ENCODE results near the gene MAMSTR.

The MAMSTR gene

DNA sequence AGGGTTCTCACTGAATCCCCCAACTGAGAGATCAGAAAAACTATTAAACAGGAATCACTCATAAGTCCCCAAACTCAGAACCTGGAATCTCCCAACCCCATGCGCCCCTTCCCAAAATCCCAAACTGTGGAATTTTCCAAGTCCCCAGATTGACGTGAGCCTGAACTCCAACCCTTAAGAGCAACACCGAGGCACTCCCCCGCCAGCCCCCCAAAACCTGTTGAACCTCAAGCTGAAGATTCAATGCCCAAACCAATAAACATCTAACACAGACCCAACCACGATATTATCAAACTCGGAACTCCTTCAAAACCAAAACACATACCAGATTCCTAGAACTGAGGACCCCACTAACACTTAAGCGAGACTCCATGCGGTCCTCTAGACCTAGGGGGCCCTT is 26.6 kb upstream of the MAMSTR start:
- no peak for DNase-seq (ENCODE audit: low read depth)

DNA sequence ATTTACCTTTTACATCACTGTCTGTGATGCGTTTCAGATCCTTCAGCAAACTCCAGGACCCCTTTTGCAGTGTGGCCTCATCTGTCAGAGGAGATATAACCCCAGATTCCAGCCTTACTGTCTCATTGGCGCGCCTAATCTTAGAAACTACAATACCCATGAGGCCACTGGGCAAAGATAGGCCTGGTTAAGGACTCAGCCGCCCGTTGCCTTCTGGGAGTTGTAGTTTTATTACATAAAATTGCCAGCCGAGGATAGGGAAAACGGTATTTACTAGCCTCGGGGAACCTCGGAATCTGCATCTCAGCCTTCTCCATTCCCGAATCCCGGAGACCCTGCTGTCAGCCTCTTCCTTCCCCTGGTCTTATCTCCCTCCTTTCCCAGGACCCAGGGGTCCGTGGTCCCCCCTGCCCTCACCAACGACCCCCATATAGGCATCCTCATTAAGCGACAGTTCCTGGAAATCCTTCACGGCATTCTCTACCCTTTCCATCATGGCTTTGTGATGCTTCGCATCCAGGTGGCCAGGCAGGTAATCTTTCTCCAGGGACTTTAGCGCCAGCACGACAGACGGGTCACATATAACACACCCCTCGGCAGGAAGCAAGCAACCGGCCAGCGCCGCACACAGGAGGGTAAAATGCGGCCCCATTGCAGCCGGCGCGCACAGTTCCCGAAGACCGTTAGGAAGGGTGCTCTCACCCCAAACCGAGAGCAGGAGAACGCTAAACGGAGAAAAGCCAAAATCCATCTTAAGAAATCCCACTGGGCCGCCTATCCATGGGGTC is 25.9 kb upstream of the MAMSTR start:
- DNase-seq (ENCODE audit: low read depth) = peak; percentile 66

DNA sequence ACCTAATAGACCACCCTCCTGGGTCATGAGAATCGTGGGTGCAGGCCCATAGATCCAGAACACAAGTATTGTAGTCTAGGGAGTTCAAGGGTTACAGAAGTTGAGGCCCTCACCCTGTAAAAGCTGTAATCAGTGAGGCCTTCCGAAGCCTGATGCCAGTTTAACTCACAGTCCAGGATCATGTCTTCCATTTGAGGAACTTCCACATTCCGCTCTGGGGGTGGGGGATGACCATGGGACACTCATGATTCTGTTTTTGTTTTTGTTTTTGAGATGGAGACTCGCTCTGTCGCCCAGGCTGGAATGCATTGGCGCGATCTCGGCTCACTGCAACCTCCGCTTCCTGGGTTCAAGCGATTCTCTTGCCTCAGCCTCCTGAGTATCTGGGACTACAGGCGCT is 22.6 kb upstream of the MAMSTR start:
- no peak for DNase-seq (ENCODE audit: low read depth)

DNA sequence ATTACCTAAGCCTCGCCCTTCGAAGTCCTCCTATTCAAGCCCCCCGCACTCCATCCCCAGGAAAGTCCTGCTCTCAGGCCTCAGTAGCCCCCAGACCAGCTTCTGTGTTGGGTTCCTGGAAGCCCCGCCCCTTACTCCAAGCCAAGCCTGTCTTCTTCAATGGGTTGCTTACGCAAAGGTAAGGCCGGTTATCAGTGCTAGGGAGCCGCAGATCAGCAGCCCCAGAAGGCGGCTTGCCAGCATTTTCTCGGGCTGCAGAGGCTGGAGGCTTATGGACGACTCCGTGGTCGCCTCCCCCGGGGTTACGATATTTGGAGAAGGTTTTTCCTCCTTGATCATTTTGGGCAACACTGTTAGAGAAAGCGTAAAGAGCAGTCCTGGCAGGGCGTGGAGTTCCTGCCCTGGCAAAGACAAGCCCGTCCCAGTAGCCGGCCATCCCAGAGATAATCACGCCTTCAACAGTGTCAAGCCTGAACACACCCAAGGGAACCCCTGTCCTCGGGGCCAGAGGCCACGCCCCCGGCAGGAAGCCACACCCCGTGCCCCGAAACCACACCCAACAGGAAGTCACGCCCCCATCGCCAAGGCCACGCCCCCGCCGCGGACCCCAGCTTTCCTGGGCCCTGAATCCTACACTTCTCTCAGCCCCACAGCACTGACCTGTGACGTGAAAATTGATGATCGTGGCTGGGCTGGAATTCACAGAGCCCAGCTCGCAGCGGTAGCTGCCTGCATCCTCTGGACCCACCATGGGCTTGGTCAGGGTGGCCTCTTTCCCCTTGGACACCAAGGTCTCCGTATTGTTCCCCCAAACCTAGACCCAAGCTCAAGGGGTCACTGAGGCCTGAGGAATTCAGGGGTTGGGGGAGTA is 21.8 kb upstream of the MAMSTR start:
- peak; percentile 31 for DNase-seq (ENCODE audit: low read depth)

DNA sequence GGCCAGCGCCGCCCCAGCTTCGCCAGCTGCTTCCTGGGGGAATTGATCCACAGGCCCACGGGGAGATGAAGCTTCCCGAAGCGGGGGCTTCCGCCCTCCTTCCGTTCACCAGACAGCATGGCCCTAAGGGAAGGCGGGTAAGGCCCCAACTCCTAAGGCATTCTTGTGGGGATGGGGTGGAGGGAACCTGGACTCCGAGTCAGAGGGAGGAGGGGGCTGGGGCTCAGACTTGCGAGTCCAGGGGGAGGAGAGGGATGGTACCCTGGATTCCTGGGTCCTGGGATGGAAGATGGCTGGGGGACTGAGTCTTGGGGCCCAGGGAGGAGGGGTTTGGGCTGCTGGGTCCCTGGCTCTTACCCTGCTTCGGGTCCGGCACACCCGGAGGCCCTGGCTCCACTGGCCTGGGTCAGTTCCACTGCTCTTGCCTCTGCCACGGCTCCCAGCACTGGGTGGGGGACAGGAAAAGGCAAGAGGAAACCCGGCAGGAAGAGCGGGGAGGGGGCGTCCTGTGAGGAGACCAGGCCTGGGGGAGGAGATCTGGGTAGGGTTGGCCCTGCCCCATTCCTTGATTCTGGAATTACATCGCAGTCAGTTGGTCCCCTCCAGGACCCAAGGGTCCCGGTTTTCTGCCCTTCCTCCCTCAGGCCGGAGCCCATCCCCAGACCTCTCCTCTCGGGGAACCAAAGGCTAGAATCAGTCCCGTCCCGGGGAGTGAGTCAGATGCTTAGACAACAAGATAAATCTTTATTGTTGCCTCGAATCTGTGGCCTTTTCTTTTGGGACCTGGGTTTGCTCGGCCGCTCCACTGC is 20.8 kb upstream of the MAMSTR start, which contains the start of gene RASIP1:
Gene RASIP1 (minus strand): TSS at position 447 of the 809 bp plus-strand sequence. CDS start 328 bp downstream, at position 119.
- DNase-seq (ENCODE audit: low read depth) = no peak

DNA sequence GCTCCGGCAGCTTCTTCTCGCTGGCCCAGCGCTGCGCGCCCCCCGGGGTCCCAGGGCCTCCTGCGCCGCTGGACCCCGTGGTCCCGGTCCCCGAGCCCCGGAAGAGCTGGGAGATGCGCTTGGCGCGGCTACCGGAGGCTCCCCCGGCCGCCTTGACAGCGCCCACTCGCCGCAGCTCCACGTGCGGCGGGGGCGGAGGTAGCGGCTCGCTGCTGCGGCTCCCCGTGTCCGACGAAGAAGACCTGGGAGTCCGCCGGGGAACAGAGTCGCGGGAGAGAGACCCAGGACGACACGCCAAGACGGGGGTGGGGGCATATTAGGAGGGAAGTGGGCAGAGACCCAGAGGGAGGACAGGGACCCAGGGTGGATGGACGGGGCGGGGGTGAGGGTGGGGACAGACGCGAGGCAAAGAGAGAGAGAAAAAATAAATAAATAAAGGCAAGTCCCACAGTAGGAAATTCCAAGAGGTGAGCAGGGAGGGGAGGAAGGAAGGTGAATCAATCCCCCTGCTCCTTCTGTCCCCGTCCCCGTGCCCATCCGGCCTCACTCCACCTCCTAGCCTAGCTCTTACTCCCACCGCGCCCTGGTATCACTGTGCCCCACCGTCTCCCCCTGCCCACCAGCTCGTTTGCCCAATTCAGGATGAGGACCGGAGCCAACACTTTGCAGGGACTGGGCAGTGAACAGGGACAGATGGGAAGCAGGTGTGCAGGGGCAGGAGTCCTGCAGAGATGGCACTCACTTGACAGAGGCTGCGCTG is 20.1 kb upstream of the MAMSTR start:
- DNase-seq (ENCODE audit: low read depth) = no peak

DNA sequence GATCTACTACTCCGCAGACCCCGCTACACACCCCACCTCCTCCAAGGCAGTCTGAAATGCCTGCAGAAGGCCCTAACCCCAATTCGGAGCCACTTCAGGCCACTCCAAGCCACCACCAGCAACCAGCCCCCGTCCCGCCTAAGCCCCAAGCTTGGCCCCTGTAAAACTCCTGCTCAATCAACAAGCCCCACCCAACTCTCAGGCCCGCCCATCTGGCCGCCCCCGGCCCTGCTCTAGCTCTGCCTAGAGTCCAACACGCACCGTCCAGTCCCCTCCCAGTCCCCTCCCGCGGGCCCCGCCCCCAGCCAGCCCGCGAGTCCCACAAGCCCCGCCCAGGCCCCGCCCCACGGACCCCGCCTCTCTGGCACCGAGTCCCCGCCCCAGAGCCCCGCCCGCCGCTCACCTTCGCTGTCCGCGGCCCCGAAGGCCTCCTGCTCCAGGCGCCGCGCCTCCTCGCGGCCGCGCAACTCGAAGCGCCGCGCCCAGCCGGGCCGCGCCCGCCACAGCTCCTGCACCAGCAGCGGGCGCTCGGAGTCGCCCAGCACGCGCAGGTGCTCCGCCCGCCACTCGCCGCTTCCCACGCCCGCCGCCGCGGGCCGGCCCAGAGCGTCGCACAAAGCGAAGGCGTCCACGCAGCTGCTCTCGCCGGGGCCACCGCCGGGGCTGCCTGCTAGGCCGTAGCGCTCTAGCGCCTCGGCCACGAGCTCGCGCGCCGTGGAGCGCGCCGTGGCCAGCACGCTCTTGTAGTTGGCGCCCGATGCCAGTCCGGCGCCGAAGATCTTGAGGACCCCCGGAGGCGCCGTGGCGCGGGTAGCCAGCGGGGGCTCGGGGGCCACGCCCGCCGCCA is 19.3 kb upstream of the MAMSTR start:
- DNase-seq (ENCODE audit: low read depth) = peak; percentile 71

DNA sequence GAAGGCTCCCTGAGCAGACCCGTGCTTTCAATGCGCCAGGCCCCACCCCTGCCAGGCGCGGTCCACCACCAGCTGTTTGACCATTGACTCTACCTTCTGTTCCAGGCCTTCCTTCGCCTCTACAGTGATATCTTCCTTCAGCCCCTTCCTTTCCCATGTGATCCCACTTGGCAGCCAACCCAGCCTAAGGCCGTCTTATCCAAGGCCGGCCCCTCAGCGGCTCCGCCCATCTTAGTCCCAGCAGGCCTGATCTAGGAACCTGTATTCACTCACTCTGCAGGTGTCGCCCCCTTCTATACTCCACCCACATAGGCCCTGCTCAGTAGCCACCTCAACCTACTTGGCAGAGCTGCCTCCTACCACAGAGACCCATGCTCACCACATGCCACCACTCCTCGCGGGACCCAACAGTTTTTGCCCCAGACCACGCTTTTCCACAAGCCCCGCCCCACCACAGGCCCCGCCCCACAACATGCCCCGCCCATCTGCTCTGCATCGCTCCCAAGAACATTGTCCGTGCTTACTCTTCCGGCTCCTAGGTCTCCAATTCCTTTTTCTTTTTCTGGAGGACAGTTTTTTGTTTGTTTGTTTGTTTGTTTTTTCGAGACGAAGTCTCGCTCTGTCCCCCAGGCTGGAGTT is 18.0 kb upstream of the MAMSTR start:
- no peak for DNase-seq (ENCODE audit: low read depth)

DNA sequence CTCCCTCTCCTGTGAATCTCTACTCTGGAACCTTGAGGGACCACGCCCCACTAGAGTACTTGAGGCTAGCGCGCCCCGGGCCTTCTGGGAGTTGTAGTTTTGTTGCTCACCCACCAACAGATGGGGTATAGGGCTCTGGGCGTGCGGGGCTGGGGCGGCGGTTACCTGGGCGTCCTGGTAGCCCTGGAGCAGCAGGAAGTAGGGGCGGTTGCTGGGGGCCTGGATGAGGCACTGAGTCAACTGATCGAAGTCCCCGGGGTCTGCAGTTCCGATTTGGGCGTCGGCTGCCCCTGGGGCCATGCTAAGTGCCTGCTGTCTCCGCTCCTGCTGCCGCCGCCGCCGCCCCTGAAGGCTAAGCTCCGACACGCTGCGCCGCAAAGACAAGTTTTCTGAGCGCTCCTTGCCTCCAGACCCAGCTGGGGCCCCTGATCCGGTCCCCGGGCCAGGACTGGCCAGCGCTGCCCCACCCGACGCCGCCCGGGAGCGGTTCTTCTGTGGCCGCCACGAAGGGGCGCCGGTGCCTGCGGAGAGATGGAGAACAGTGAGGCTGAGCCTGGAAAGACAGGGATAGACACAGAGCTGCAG is 15.6 kb upstream of the MAMSTR start:
- peak; percentile 40 for DNase-seq (ENCODE audit: low read depth)

DNA sequence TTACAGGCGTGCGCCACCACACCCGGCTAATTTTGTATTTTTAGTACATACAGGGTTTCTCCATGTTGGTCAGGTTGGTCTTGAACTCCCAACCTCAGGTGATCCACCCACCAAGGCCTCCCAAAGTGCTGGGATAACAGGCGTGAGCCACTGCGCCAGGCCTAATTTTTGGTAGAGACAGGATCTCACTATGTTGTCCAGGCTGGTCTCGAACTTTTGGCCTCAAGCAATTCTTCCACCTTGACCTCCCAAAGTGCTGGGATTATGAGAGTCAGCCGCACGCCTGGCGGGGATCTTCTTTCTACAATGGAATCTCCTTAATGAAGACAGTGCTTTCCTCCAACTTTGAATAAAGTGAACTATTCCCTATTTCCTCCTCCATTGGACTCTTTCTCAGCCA is 15.1 kb upstream of the MAMSTR start:
- no peak for DNase-seq (ENCODE audit: low read depth)

DNA sequence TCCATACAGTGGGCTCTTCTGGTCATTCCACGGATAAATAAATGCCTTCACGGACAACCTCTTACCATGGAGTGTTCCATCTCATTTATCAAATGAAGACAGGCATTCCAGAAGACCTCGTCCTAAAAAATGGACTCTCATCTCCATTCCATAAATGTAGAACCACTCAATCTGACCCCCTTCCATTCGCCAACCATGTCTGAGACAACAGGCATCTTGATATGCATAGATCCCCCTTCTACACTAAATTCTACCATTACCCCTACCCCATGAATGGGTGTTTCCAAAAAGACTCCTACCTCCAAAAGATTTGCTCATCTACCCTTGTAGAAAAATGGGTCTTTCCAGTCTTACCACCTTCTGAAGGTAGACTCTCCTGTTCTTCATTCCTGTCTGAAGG is 11.9 kb upstream of the MAMSTR start:
- DNase-seq (ENCODE audit: low read depth) = no peak

DNA sequence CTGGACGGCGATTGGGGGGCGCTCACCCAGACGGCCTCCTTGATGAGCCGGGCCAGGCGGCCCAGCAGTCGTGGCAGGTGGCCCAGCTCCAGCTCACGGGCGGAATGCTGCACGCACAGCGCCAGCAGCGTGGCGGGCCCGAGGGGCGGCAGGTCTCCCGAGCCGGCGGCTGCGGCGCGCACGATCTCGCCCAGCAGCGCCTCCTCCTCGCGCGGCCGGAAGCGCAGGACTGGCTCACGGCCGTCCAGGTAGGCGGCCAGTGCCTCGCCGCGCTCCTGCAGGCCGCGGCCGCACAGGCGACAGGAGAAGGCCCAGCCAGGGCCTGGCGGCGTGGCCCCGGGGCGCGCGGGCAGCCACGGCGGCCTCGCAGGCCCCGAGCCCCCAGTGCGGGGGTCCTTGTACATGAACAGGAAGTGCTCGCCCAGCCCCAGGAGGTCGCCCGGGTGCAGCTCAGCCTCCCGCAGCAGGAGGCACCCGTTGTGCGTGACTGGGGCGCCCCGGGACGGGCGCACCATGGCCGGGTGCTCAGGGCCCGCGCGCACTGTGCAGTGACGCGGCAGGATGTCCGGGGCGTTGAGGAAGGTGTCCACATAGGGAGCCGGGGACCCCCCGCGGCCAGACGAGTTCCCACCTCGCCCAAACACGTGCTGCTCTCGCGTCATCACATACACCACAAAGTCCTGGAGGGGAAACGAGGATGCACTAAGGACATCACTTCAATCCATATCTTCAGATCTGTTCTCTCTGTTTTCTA is 9.6 kb upstream of the MAMSTR start:
- DNase-seq (ENCODE audit: low read depth) = no peak

DNA sequence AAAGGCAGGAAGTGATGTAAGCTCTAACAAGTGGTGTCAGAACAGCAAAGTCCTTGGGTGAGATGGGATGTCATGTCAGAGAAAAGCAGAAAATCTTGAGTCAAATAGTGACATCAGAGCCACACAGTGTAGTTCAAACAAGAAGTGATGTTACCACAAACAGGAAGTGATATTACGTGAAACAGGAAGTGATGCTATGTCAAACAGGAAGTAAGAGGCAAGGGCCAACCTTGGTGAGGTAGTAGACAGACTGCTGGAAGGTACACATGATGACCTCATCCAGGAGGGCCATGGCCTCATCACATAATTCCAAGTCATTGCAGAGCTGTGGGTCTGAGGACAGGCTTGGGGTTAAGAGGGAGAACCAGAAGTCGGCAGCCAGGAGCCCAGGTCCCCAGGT is 7.0 kb upstream of the MAMSTR start:
- DNase-seq (ENCODE audit: low read depth) = no peak

DNA sequence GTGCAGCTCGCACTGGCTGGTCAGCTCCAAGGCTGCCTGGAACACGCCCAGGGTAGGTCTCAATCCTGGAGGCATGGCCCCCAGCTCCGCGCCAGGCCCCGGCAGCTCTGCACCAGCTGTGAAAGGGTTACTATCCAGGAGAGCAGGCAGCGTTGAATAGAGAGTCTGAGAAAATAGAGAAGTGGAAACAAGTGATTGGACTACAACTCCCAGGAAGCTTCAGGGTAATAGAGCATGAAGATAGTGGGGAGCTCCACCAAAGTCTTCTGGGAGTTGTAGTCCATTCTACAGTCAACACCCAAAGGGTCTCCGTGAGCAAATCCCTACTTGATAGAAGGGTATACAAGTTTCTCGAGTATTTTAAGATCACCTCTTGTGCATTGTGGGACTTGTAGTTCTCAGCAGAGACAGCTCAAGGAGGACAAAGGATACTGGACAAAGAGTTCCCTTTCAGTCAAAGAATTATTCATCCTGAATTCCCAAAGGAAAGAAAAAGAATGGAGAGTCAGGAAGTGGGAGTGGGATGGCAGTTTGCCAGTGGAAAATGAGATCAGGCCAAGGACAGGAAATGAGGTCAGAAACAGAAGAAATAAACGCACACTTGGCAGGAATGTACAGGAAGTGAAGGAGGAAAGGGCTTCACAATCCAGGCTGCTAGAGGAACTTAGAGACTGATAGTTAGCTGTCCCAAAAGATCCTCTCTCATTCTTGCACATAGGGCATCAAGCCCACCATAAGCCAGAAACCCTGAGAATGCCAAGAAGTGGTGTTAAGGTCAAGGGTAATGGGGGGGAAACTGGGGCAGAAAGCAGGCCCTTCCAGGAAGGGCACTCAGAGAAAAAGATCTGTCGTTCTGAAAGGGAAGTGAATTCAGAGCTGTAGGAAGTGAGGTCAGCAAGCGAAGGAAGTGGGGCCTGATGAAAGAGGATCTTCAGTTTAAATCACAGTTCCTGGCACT is 5.5 kb upstream of the MAMSTR start:
- peak; percentile 90 for DNase-seq (ENCODE audit: low read depth)

DNA sequence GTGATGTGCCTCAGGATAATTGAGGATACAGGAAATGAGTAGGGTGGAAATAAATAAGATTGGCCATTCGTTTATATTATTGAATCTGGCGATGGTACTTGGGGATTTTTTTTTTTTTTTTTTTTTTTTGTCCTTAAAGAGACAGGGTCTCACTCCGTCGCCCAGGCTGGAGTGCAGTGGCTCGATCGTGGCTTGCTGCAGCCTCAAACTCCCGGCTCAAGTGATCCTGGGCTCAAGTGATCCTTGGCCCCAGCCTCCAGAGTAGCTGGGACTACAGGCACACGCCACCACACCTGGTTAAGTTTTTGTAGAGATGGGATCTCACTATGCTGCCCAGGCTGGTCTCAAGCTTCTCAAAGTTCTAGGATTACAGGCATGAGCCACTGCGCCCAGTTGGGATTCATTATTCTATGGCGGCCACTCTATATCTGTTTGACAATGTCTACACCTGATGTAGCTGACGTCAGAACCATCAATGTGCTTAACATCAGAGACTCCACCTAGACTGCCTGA is 2.7 kb upstream of the MAMSTR start:
- DNase-seq (ENCODE audit: low read depth) = no peak

DNA sequence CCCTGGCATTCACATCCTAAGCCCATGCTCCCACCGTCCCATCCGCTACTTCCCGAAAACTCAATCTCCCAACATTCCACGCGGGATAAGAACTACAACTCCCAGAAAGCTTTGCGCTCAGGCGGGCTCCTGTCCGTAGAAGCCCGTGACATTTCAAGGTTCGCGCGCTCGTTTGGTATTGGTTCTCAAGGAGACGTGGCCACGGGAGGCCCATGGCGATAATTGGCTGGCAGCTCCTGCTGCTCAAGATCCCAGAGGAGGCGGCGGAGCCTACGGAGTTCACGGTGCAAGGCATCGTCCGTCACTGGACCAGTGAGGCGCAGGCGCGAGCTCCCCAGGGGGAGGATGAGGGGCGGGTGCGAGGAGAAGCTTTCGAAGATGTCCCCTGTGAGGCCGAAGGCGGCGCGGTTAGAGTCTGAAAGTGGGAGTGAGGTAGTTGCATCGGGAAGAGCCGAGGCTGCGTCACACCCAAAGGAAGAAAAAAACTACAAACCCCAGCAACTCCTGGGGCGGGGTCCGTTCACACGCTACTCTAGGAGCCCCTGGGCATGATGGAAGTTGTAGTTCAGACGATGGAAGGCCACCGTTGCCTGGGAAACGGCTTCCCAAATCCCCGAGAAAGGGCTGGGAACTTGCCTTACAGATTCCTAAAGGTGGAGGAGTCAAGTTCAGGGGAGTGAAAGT is 1.2 kb upstream of the MAMSTR start:
- peak; percentile 99 for DNase-seq (ENCODE audit: low read depth)

DNA sequence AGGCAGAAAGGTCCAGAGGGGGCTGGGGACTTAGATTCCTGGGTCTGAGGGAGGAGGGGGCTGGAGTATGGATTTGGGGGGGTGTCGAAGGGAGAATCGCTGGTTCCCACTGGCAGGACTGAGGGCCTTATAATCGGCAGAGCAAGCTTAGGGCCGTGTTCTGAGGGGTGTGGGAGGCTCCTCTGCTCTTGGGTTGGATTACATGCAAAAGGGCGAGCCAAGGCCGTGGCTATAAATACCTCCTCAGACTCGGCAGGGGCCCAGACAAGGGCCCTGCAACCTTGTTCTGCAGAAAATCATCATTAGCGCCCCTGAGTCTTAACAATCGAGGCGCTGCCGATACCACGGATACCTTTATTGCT is 707 bp upstream of the MAMSTR start:
- DNase-seq (ENCODE audit: low read depth) = no peak
